GM19452 (cell line): ENCODE results near the gene CRBN.

ENCODE experiments used
- ATAC-seq: cut with Tn5 transposase; IDR thresholded peaks from one replicate; pipeline ENCODE4 v1.9.1; 2021; ENCODE audit not compliant: unreplicated experiment

Gene CRBN

GRCh38 chr3:3179407-3180094 is at the start of gene CRBN:
CRBN (minus strand) TSS chr3:3179691; CDS start chr3:3179687, 4 bp downstream.
- ATAC-seq: peak; percentile 98

GRCh38 chr3:3227640-3228039 is 48.1 kb upstream of the CRBN start:
- no peak for ATAC-seq

GRCh38 chr3:3221528-3221927 is 42.0 kb upstream of the CRBN start:
- no peak for ATAC-seq

- ATAC-seq: no peak
Observed at GRCh38 chr3:3216401-3216800, 36.9 kb upstream of the CRBN start.

- no peak for ATAC-seq
Observed at GRCh38 chr3:3212781-3213440, 33.4 kb upstream of the CRBN start.

GRCh38 chr3:3209714-3210113 is 30.2 kb upstream of the CRBN start:
- no peak for ATAC-seq

- ATAC-seq: no peak
Observed at GRCh38 chr3:3209057-3209456, 29.6 kb upstream of the CRBN start.

- peak; percentile 91 for ATAC-seq
Observed at GRCh38 chr3:3201611-3202010, 22.1 kb upstream of the CRBN start.

- ATAC-seq: peak; percentile 59
Observed at GRCh38 chr3:3200632-3201212, 21.2 kb upstream of the CRBN start.

- ATAC-seq: no peak
Observed at GRCh38 chr3:3199306-3199705, 19.8 kb upstream of the CRBN start.

GRCh38 chr3:3196148-3196861 is 16.8 kb upstream of the CRBN start:
- no peak for ATAC-seq

GRCh38 chr3:3194861-3195260 is 15.4 kb upstream of the CRBN start:
- ATAC-seq: no peak

GRCh38 chr3:3192286-3192675 is 12.8 kb upstream of the CRBN start:
- no peak for ATAC-seq

- ATAC-seq: no peak
Observed at GRCh38 chr3:3191675-3192285, 12.3 kb upstream of the CRBN start.

GRCh38 chr3:3189961-3190360 is 10.5 kb upstream of the CRBN start:
- ATAC-seq: no peak

- no peak for ATAC-seq
Observed at GRCh38 chr3:3189102-3189727, 9.7 kb upstream of the CRBN start.

GRCh38 chr3:3184876-3185275 is 5.4 kb upstream of the CRBN start:
- no peak for ATAC-seq

- no peak for ATAC-seq
Observed at GRCh38 chr3:3180456-3180855, 965 bp upstream of the CRBN start.

- peak; percentile 3 for ATAC-seq
Observed at GRCh38 chr3:3178498-3179328, 778 bp downstream of the CRBN start.
